NCI-H2227 (cell line): ENCODE results near the gene TAF13.
"Not testable (repeated sequence)": the region's sequence is repeated elsewhere in the genome, so short reads cannot be mapped to it uniquely, and the experiment has no call there.

Source experiments
- DNase-seq: peaks from one replicate; lab custom pipeline; 2025; ENCODE audit not compliant: unreplicated experiment; lab: John Stamatoyannopoulos, UW

TAF13 gene

DNA sequence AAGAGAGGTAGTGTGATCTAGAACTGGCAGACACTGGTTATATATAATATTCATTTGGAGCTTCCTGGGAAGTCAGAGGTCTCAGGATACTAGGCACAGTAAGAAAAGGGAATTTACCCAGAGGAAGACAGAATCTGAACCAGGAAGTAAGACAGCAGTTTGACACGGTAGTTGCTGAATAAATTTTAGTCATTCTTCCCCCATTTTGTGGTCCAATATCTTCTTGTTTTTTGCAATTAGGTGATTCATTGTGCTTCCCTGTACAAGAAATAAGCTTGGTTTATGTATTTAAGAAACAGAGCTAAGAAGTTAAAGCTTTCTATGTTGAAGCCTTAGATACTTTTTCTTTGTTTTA, 16.0 kb upstream of the TAF13 start:
- no peak for DNase-seq

DNA sequence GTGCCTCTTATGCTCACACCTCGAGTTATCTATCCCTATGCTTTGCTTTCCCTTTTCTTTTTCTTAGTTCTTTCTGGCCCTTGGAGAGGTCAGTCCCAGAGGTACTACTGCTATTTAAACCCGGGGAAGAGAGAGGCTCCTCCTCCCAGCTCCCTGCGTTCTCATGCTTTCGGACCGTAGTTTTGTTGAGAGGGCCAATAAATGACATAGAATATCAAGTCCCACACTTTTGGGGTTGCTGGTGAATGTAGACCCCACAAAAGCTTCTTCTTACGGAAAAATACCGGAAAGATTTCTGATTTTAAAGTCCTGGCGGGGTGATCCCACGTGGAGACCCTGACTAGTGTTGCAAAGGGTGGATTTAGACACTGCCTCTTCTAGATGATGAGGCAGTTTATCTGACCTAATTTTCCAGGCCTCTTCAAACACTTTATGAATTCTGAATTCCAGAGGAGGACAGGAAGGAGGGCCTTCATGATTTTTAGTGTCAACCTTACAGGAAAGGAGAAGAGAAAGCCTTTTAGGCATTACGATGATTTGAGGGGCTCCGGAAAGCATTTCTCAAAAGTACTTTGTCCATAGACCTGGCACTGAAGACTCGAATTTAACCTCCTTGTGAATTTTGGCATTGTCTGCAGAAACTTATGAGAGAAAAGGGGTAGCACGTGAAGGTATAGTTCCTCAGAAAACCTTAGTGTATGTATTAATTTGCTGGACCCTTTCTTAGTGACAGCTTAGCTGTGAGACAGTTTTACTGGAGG, 15.5 kb upstream of the TAF13 start:
- DNase-seq: peak; percentile 71

DNA sequence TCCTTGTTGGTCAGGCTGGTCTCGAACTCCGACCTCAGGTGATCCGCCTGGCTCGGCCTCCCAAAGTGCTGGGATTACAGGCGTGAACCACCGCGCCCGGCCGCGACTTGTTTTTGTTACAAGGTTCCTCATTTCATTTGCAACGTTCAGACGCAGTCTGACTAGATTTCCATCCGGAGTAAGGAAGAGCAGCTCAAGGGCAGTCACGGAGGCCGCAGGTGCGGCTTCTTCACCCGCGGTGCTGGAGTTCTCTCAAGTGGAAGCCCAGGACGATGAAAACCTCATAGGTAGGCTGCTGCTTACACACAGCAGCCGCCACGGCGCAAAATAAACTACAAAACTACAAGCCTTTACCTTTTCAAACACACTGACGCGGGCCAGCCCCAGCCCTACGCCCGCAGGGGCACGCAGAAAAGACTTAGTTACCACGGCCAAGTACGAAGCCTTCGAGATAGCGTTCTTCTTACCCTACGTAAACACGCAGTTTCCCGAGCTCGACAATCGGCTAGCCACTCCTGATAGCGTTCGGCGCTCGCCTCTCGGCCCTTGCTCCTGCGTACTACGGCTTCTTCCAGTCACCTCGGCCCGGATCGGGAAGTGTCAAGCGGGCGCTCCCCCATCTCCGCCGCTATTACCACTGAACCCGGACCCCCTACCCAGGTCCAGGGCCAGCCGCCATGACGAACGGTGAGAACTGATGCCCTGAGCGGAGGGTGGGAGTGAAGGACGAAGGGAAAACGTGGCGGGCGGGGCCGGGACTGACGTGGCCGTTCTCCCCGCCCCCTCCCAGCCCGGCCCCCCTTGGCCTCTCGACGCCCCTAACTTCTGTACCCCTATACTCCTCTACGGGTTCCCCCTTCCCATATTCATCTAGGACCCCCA, 14.6 kb upstream of the TAF13 start, which contains the start of gene TMEM167B:
TMEM167B (plus strand) TSS at position 569 of the 882 bp plus-strand sequence; CDS start at position 678, 109 bp downstream.
- peak; percentile 96 for DNase-seq

DNA sequence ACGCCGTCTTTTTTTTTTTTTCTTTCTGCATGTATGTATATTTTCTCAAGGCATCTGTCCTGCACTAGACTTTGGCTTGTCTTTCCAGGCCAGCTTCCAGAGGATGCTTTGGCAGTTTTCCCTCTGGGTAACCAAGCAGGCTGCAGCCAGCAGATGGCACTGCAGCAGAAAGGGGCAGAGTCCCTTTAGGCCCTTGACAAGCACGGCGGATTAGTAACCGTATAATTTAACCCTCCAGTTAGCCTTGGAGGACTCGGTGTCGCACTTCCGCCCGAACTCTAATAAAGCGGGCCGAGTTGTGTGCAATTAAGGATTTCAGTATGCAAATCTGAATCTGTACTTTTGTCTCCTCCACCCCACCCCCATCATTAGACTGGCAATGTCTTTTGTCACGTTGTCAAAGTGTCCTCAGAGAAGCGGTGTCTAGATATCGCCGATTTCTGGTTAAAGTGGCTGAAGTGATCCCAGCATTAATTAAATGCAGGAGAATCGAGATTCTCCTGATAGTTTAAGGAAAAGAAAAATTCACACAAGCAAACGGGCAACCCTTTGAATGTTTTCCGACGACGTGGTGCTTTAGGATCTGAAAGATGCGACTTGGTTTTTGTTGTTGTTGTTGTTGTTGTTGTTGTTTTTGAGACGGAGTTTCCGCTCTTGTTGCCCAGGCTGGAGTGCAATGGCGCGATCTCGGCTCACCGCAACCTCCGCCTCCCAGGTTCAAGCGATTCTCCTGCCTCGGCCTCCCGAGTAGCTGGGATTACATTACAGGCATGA, 13.6 kb upstream of the TAF13 start:
- peak; percentile 92 for DNase-seq

DNA sequence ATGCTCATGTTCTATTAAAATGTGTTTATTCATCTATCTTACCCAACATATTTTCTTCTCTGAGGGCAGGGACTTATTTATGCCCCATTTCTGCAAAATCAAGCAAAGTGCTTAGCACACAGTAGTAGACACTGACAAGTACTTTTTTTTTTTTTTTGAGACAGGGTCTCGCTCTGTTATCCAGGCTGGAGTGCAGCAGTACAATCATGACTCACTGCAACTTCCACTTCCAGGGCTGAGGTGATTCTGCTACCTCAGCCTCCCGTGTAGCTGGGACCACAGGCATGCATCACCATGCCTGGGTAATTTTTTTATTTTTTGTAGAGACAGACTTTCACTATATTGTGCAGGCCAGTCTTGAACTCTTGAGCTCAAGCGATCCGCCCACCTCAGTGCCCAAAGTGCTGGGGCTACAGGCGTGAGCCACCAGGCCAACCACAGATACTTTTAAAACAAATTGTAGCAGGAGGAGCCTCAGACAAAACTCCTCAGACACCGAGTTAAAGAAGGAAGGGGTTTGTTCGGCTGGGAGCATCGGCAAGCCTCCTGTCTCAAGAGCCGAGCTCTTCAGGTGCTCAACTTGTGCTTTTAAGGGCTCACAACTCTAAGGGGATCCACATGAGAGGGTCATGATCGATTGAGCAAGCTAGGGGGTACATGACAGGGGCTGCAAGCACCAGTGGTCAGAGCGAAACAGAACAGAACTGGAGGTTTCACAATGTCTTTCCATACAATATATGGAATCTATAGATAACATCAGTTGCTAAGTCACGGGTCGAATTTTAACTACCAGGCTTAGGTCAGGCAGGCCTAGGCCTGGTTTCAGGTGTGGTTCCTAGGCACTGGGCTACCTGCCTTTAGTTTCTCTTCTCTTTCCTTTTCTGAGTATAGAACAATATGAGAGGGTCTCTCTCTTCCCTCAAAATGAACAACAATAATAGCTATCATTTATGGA, 9.0 kb upstream of the TAF13 start:
- DNase-seq: no peak

GRCh38 chr1:109083923-109084322, 8.1 kb upstream of the TAF13 start:
- no peak for DNase-seq

DNA sequence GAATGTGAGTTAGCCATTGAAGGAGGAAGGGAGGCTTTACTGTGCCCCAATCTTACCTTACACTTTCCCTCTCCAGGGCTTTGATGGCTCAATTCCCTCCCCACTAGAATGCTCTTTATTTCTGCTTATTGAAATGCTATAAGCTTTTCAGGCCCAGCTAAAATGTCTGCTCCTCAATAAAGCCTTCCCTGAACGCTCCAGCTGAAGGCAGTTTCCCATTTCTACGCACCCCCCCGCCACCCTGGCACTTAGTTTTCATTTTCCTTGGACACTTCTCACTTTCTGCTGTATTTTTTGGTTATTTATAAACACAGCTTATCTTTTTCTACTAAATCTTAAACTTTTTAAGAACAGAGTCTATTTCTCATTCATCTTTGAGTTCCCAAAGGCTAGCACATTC, 7.7 kb upstream of the TAF13 start:
- DNase-seq: no peak

- DNase-seq: no peak
Measured at GRCh38 chr1:109080441-109081082, 4.8 kb upstream of the TAF13 start.

- no peak for DNase-seq
Measured at GRCh38 chr1:109079240-109079622, 3.4 kb upstream of the TAF13 start.

- DNase-seq: no peak
Measured at GRCh38 chr1:109078317-109078716, 2.5 kb upstream of the TAF13 start.

DNA sequence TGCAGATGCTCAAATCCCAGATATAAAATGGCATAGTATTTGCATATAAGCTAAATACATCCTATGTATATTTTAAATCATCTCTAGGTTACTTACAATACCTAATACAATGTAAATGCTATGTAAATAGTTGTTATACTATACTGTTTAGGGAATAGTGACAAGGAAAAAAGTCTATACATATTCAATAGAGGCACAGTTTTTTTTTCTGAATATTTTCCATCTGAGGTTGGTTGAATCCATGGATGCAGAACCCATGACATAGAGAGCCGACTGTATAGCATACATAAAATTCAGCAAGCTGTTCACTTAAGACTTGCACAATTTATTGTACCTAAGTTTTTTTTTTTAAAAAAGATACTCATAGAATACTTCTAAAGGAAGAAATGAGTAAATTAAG, 6.5 kb downstream of the TAF13 start:
- DNase-seq: no peak

GRCh38 chr1:109067883-109068282, 7.9 kb downstream of the TAF13 start:
- no peak for DNase-seq

DNA sequence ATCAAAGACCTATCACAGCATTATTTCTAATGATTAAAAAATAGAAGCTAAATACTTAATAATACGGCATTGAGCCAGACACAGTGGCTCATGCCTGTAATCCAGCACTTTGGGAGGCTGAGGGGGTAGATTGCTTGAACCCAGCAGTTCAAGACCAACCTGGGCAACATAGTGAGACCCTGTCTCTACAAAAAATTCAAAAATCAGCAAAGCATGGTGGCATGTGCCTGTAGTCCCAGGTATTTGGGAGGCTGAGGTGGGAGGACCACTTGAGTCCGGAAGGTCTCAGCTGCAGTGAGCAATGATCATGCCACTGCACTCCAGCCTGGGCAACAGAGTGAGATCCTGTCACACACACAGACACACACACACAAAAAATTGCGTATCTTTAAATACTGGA, 10.7 kb downstream of the TAF13 start:
- no peak for DNase-seq

DNA sequence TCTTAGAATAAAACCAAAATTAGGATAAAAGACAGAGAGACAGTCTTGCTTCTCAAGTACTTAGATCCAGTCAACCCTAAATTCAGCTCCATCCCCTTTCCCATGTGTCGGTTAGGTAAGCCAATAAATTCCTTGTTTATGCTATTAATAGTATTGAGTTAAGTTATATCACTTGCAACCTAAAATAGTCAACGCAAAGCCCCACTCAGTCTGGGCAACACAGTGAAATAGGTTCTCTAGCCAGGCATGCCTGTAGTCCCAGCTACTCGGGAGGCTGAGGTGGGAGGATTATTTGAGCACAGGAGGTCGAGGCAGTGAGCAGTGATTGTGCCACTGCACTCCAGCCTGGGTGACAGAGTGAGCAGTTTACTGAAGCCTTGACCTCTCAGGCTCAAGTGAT, 14.6 kb downstream of the TAF13 start:
- DNase-seq: no peak

DNA sequence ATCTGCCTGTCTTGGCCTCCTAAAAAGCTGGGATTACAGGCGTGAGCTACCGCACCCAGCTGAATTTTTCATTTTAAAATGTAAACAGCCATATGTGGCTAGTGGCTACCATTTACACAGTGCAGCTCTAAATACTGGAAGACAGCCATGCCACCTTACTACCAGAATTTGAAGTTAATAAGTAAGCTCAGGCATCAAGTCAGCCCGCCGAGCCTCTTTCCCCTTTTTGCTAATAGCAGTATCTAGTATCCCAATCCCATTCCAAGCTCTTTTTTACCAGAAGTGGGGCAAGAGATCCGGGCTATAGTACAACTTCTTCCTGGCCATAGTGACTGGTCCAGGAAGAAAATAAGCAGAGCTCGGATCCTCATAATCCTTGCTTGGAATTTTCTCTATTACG, 15.1 kb downstream of the TAF13 start:
- no peak for DNase-seq

- DNase-seq: no peak
Measured at GRCh38 chr1:109059026-109059425, 16.8 kb downstream of the TAF13 start.

DNA sequence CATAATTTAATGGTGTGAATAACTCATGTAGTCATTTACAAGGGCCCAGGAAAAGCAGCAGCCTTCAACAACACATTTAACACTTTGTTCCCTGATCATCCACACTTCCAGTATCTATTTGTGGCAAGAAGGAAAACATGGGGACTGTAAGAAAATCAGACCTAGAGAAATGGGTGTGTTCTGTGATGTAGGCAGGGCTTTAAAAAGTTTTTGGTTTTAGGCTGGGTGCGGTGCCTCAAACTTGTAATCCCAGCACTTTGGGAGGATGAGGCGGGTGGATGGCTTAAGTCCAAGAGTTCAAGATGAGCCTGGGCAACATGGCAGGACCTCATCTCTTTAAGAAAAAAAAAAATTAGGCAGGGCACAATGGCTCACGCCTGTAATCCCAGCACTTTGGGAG, 19.7 kb downstream of the TAF13 start:
- DNase-seq: no peak

DNA sequence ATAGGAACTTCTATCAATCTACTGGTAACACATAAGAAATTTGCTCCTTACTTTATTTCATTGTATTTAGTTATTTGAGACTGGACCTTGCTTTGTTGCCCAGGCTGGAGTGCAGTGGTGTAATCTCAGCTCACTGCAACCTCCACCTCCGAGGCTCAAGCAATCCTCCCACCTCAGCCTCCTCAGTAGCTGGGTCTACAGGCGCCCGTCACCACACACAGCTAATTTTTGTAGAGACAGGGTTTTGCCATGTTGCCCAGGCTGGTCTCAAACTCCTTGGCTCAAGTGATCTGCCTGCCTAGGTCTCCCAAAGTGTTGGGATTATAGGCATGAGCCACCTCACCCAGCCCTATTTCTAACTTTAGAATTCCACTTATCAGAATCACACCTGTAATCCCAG, 23.7 kb downstream of the TAF13 start:
- not testable (repeated sequence) for DNase-seq

- no peak for DNase-seq
Measured at GRCh38 chr1:109050228-109050995, 25.4 kb downstream of the TAF13 start.
